NCI-H2081 treated with DMSO at 0.1 percent for 48 hours (cell line): ENCODE results near the gene SPEF2.
A peak's percentile ranks its signal among the peaks of the same experiment; 100 is the strongest.

Experiments used
- DNase-seq: peaks from one replicate; lab custom pipeline; 2025; lab: John Stamatoyannopoulos, UW

SPEF2 gene

DNA sequence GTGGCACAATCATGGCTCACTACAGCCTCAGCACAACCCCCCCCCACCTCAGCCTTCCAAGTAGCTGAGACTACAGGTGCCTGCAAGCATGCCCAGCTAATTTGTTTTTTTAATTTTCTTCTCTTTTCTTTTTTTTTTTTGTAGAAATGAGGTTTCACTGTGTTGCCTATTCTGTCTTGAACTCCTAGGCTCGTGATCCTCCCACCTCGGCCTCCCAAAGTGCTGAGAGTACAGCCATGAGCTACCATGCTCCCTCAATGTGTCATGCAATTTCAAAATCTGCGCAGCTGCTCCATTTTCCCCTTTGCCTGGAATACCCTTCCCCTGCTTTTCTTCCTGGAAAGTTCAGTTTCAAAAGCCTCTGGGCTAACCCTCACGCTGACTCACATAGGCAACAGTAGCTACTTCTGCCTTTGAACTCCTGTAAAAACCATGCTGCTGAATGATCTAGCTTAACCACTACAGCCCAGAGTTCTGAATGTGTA is 168.0 kb downstream of the SPEF2 start:
- DNase-seq: no peak

DNA sequence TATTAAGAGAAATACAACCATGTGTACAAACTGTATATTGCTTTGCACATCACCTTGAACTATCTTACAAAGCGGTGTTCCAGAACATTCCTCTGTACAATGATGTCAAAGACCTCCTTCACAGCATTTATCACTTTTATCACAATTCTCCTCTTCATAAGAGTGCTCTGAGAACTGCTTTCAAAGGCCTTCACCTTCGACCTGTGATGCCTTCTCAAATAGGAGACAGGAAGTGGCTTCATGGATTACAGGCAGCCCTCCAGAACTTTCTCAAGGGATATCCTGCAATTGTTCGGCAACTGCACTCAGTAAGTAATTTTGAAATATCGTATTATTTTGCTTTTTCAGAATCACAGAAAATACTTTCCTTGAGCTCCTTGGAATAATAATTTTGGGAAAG is 171.1 kb downstream of the SPEF2 start:
- no peak for DNase-seq

DNA sequence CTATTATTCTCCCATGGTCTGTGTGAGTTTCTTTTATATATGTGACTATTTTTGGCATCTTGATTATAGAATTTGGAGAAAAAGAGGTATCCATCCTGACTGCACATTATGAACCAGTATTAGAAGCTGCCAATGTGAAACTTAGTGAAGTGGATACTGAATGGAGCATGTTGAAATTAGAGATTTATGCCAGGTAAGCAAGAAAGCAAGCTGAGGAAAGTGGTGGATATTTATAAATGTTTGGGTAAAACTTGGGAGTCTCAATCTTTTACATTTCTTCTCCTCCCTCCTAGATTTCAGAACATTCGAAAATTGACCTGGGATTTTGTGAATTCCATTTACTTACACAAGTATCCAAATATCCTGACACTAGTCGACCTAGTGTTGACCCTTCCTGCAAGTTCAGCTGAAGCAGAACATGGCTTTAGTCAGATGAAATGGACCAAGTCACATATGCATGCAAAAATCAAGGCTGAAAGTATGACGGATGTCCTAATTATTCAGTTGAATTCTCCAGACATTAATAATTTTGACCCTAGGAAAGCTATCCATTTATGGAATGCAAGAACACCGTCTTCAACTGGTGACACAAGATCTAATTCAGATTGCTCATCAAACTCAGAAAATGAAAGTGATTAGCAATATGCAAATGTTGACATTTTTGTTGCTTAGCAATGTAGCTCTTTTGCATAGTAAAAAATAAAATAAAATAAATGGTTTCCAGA is 172.2 kb downstream of the SPEF2 start:
- no peak for DNase-seq

DNA sequence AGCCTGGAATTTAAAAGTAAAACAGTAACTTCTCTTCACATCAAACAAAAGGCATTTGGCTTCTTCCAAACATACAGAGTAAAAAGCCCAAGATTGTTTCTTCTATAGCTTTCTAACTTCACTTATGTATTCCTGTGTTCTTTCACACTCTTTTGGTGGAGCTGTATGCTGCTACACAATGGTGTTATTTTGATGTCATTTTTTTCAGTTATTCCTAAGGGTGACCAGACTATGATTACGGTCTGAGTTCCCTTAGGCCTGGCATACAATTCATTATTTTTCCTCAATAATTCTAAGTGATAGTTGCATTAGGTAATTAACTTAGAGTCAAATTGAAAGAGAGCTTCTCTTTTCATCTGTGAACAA is 172.8 kb downstream of the SPEF2 start:
- no peak for DNase-seq

DNA sequence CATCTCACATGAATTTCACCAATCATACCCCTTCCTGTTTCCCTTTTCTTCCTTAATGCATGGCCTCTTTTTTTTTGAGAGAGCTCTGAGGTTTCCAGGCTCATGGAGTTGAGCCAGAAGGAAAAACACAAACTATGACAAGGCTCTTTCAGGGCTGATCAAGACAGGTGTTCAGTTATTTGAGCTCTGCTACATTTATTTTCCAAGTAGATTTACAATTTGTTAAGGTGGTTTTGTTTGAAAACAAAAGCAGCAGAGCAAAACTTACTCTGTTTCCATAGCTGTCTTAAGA is 176.6 kb downstream of the SPEF2 start:
- DNase-seq: no peak

DNA sequence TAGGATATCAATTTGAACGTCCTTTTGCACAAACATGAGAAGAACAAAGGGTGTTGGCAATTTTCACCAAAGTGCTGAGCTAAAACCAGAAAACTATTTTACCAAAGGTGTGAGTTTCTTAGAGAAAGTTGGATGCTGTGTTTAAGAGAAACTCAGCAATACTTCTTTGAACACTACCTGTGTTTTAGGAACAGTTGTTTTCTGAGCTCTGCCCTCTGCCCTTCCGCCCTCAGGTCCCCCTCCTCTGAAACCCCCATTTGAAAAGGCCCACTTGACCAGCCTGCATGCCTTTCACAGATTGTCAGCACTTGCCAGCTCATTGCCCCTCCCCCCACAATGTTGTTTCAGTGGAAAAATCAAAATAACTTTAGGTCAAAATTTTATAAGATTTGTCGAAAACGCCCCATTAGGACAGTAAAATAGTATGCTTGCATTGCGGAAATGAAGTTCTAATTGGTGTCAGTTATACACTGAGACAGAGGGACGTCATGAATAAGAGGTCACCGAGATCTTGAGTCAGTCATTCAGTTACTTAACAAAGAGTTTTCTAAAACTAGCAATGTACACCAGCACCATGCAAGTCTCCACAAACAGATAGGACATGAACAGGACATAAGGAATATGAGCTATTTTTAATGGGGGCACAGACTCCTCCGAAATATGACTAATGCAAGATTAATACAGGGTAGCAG is 177.2 kb downstream of the SPEF2 start:
- DNase-seq: no peak

DNA sequence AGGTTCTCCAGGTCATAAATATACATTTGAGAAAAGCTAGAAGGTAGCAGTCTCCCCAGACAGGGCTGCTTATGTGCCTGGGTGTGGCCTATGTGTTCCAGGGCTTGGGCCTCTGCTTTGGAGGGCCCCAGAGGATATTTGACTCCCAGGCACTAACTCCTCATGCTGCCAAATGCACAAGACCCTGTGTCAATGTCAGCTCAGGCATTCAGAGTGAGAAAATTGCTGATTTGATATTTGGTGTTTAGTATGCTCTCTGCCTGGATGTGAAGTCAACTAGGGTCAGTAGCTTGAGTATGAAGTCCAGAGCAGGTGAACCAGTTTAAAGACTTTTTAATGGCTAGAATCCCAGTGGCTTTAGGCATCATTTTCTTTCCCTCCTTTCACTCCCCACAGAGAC is 181.5 kb downstream of the SPEF2 start:
- no peak for DNase-seq

DNA sequence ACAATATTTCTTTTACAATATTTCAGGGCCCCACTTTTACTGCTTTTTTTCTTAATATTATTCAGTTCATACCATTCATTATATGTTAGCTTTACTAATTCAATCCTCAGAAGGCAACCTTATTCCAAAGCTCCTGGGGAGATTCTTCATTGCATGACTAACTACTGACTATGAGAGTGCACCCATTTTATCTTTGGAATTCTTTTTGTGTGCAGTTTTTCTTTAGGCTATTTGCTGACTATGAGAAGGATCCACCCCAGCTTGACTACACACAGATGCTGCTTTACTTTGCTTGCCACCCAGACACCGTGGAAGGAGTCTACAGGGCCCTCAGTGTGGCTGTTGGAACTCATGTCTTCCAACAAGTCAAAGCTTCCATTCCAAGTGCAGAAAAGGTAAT is 182.1 kb downstream of the SPEF2 start:
- DNase-seq: no peak

DNA sequence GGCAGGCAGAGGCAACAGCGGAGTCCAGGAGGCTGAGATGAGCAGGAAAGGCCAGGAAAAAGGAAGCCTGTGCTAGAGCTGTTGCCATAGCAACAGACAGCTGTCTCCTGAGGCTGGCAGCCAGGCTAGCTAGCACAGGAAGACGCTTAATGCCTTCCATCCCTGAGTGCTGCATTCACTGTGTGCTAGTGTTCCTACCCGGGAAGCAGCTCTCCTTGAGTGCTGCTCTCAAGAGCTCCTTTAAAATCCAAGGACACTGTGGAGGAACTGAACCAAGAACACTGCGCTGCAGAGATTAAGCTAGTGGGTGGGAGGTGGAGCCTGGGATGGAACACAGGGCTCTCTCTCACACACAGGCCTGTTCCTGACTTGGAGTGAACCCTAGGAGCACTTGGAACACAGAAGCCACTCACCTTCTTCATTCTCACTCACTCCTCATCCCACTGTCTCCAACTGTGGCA is 185.6 kb downstream of the SPEF2 start:
- peak; percentile 46 for DNase-seq

DNA sequence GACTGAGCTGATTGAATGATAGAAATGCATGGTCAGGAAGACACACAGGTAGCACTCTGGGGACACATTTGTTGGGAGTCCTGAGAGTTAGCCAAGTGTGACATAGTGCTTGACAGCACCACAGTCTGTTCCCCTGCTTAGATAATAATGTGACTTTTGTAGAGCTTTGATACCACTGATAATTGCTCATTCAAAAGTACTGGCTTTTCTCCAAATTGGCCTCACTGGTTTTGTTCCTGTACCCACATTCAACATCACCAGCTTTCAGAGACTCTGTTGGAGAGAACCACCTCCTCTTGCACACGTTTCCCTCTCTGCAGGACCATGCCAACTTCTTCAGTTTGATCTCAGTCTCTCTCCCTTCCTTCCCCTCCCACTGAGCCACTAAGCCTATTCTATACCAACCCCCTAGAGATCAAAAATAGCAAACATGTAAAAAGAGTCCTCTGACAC is 186.6 kb downstream of the SPEF2 start:
- DNase-seq: peak; percentile 92

DNA sequence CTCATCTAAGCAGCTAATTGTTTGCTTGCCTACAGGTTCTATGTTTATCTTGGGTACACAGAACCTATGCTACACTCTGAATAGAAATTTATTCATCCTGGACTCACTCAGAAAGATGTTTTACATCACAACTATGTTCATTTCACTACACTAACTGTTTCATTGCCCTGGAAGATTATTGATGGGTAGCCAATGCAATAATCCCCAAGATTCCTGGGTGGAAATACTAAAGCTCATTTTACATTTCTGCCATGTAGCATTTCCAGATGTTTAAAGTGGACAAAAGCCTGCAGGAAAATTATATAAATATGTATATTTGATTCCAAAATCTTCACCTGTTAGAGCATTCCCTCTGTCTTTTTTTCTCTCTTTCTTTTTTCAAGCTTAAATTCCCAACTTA is 187.2 kb downstream of the SPEF2 start:
- DNase-seq: peak; percentile 28

DNA sequence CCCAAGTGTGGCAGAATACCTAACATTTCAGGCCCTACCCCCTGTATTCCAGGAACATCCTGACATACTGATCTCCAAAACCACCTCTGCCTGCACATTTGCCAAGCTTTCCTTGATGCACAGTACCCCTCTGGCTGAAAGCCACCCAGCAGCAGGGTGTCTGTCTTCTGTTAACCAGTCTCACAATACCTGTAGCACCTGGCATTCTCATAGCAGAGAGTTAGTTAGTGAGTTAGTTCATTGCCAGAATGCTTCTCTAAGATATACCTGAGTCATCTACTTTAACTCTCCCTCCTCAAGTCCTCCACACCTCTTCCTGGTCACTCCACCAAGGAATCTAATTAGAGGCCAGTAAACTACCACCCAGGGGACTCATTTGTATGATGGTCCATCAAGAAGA is 192.9 kb downstream of the SPEF2 start:
- DNase-seq: no peak

DNA sequence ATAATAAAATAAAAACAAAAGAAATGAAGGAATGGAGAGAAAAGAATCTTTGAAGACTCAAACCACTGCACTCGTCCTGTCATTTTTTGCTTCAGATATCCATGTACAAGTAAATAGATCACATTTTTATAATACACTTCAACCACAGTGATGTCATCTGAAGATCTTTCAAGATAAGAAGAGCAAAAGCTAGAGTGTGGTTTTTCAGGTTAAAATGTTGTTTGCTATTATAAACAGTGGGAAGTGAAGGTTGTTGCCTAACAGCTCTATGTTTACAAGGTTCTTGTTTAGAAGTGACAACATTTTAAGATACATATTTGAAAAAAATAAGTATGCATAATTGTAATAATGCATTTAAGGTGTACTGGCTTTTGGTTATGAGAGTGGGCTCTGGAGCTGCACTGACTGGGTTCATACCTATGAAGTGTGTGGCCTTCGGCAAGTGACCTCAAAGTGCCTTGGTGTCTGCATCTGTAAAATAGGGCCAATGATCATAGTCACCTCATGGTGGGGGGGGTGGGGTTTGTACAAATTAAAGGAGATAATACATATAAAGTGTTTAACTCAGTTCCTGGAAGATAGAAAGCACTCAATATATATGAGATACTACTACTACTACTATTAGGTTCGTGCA is 193.6 kb downstream of the SPEF2 start:
- no peak for DNase-seq

DNA sequence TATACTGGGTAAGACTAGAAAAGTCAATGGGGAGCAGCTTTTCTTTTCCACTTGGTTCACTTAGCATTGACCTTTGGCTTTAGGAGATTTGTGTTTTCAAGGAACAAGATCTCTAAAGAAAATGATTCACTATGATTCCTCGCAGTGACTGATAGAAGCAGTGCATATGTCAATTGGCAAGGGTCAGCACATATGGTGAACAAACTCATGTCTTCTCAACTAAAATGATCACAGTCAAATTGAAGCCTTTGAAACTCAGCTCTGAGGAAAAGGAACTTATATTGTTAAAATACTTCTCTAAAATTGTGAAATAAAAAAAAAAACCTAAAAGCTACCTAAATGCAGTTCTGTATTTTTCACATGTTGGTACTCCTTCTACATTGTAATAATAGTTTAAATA is 195.9 kb downstream of the SPEF2 start:
- no peak for DNase-seq

DNA sequence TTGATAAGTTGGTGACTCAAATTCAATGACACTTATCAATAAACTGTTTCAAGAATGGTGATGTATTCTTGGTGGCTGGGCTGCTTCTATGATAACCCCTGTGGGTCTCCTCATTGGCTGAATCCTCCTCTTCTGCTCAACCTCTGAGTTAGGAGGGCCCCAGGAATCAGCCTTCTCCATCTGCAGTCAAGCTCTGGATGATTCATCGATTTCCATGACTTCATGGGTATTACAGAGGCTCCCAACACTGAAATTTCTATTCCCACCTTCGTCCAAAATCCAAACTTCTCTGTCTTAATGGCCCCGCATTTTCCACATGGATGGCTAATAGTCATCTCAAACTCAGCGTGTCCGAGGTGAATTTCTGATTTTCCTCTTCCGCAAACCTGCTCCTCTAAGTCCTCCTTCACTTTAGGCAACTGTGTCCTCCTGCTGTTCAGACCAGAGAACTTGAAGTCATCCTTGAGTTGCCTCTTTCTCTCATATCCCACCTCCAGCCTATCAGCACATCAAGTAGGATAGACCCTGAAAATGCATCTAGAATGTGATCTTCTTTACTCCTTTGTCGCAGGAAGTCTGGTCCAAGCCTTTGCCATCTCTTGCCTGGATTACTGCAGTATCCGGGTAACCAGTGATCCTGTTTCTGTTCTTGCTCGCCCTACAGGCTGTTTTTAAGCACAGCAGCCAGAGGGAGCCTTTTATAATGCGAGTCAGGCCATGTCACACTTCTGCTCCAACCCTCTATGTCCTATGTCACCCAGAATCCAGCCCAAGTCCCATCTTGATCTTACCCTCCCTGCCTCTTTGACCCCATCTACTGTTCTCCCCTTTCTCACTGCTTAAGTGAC is 197.7 kb downstream of the SPEF2 start:
- no peak for DNase-seq

DNA sequence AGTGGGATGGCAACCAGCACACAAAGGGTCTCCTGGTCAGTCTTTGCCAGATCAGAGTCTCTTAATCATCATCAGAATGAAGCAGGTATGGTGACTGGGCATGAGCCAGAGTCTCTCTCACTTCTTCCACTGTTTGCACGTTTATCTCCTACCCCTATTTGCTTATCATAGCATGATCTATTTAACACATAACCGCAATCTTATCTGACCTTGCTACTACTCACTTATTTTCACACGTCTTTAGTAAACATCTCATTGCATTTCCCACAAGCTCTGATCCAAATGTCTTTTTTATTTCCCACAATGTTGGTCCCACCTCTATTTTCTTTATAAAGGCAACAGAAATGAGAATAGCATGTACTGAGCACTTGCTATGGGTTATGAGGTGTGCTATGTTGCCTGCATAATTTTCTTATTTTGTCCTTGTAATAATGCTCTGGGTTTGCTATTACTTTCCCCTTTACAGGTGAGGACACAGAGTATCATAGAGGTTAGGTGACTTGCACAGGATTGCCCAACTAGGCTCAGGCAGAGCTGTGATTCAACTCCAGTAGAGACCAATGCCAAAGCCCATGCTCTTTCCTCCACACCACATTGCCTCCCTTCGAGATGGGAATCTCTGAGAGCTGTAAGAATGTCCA is 199.3 kb downstream of the SPEF2 start:
- no peak for DNase-seq

DNA sequence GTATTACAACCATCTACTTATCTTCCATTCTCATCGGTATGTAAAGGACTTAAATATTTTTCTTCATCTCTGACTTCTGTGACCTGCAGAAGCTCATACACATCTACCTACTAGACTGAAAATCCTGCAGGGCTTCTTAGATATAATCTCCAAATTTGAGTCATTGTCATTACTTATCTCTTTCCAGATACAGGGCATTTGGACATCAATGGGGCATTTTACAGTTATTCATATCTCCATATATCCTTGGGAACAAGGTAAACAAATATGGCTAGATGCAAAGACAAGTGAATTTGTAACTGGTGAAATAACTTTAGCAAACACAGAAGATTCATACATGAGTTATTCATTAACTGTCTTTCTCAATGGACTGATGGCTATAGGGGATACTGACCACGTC is 201.4 kb downstream of the SPEF2 start:
- DNase-seq: no peak

DNA sequence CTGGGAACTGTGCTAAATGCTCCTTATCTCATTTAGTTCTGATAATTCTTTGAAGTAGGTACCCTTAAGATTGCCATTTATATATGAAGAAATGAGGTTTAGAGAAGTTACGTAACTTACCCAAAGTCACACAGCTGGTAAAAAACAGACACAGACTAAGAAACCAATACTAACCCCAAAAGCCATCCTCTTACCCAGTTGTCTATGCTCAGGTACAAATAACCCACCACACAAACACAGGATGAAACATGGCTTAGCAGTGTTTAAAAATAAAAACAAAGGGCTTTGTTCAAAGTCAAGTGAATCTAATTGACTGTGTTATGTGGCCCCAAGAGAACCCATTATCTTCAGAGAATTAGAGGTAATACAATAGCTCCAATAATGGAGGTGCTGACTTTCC is 202.0 kb downstream of the SPEF2 start:
- no peak for DNase-seq

DNA sequence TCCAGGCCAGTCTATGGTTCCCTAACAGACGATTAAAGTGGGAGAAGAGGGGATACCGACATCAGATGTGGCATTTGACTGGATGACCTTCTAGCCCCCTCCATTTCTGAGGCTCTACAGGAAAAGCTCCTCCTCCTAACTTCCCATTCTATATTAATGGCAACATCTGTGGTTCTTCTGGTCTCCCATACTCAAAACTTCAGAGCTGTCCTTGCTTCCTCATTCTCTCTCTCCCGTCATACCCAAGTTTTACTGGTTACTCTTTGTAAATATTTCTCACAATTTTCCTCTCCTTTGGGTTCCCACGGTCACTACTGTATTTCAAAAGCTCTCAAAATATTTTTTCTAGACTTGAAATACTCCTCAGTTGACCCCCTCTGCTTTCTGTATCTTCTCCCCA is 203.1 kb downstream of the SPEF2 start:
- no peak for DNase-seq

DNA sequence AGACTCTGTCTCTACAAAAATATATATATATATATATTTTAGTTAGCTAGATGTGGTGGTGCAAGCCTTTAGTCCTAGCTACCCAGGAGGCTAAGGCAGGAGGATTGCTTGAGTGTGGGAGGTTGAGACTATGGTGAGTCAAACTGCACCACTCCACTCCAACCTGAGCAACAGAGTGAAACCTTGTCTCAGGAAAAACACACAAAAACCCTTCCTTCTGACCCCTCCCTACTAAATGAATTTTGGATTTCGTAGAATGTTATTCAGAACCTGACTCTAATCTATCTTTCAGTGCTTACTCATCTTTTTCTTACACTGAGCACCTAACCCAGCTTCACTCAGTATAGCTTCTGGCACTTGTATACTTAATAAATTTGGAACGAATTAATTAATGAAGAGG is 203.8 kb downstream of the SPEF2 start:
- no peak for DNase-seq

DNA sequence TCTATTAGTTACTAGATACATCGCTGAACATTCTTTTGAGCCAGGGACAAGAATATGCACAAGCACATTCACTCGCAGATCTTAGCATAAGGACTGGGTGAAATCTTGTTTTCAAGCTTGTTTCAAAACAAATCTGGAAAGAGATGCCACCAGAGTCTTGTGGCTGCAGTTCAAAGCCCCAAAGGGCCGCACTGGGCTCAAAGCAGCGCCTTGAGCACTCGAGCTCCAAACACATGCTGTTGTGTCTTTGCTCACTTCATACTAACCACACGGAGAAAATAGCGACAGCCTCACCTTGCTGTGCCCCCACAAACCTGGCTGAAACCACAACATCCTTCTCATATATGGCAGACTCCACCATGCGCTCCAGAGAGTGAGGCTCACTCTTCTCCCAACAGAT is 204.8 kb downstream of the SPEF2 start:
- no peak for DNase-seq
